ENCODE data around the gene DSE. TPM values are rescaled to one million over a fixed set of nuclear protein-coding genes. Genes with fewer than 3 reads are reported as not detected.

Gene DSE
- total RNA-seq, 2 donors from 2014 or later: 8.5 to 15.1 TPM

GRCh38 chr6:116467514-116467913 lies 96.8 kb downstream of the DSE start:
- H3K4me3 Mint-ChIP-seq: no peak overlapping the region
- no peaks in the 10 kb centered on the region for H3K9me3 Mint-ChIP-seq
- no peak for DNase-seq
- no peaks in the 10 kb centered on the region for H3K36me3 Mint-ChIP-seq (ENCODE audit: insufficient read depth in 2 of 2)
- no peak for ATAC-seq (replicated peaks in 1 of 2)
- no peak overlapping the region for H3K27ac Mint-ChIP-seq
- H3K27me3 Mint-ChIP-seq (ENCODE audit: low read depth): peaks cover 5% of the 10 kb centered on the region
- peaks cover 24% of the 10 kb centered on the region for H3K4me1 Mint-ChIP-seq (ENCODE audit: low read depth)

DNA sequence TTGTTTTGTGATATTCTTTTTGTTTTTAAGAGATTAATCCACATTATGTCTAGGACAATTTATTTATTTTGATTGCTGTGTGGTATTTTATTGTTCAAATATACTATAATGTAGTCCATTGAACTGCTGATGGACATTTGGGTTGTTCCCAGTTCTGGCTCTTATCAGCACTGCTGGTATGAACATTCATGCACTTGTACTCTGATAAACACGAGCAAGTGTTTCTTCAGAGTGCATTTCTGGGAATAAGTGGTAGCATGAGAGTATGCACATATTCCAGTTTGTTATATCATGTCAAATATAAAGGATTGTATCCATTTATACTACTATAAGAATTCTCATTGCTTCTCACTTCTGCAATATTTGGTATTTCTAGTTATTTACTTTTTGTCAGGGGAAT lies 97.5 kb downstream of the DSE start:
- Mint-ChIP-seq H3K36me3 (ENCODE audit: insufficient read depth in 2 of 2) (no peaks in the 10 kb centered on the region), H3K4me1 (ENCODE audit: low read depth) (peaks cover 20% of the 10 kb centered on the region), H3K4me3 (no peak overlapping the region), H3K27me3 (ENCODE audit: low read depth) (no peaks in the 10 kb centered on the region), H3K27ac (no peak overlapping the region), H3K9me3 (no peaks in the 10 kb centered on the region)
- ATAC-seq (replicated peaks in 1 of 2) (no peak), DNase-seq (no peak)

- Mint-ChIP-seq H3K9me3 (no peaks in the 10 kb centered on the region), H3K4me3 (no peak overlapping the region), H3K27me3 (ENCODE audit: low read depth) (no peaks in the 10 kb centered on the region), H3K36me3 (ENCODE audit: insufficient read depth in 2 of 2) (no peaks in the 10 kb centered on the region), H3K4me1 (ENCODE audit: low read depth) (peaks cover 23% of the 10 kb centered on the region), H3K27ac (no peak overlapping the region)
- DNase-seq: no peak
- ATAC-seq (replicated peaks in 1 of 2): no peak
These were observed 100.8 kb downstream of the DSE start for GRCh38 chr6:116471531-116471930.

DNA sequence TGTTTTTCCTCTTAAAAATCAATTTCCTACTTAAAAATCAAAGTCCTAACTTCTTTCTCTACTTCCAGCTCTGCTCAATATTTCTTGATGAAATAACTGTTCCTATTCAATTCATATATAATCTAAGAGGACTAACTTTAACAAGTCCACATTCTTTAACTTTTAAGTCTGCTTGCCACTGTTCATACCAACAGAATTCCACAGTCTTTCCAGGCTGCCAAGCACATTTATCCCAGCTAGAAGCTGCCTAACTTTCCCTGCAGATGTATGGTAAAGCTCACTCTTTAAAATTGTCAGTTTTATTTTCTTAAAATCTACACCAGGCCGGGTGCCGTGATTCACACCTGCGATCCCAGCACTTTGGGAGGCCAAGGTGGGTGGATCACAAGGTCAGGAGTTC lies 102.0 kb downstream of the DSE start:
- Mint-ChIP-seq H3K4me3 (no peak overlapping the region), H3K27ac (no peak overlapping the region), H3K27me3 (ENCODE audit: low read depth) (peaks cover 6% of the 10 kb centered on the region), H3K36me3 (ENCODE audit: insufficient read depth in 2 of 2) (no peaks in the 10 kb centered on the region), H3K4me1 (ENCODE audit: low read depth) (peaks cover 28% of the 10 kb centered on the region), H3K9me3 (no peaks in the 10 kb centered on the region)
- ATAC-seq (replicated peaks in 1 of 2) (no peak), DNase-seq (no peak)

- H3K4me1 Mint-ChIP-seq (ENCODE audit: low read depth): peaks cover 28% of the 10 kb centered on the region
- DNase-seq (no peak), ATAC-seq (replicated peaks in 1 of 2) (no peak)
- peak overlapping the region; percentile 28 for H3K27ac Mint-ChIP-seq
- H3K9me3 Mint-ChIP-seq: no peaks in the 10 kb centered on the region
- peaks cover 6% of the 10 kb centered on the region for H3K27me3 Mint-ChIP-seq (ENCODE audit: low read depth)
- no peaks in the 10 kb centered on the region for H3K36me3 Mint-ChIP-seq (ENCODE audit: insufficient read depth in 2 of 2)
- H3K4me3 Mint-ChIP-seq: peak overlapping the region; percentile 52 to 71
These were observed 104.4 kb downstream of the DSE start for GRCh38 chr6:116475141-116475540.

- Mint-ChIP-seq H3K9me3 (no peaks in the 10 kb centered on the region), H3K36me3 (ENCODE audit: insufficient read depth in 2 of 2) (no peaks in the 10 kb centered on the region), H3K4me3 (peak overlapping the region; percentile 52 to 71), H3K27ac (no peak overlapping the region), H3K27me3 (ENCODE audit: low read depth) (peaks cover 6% of the 10 kb centered on the region), H3K4me1 (ENCODE audit: low read depth) (peaks cover 28% of the 10 kb centered on the region)
- peak; percentile 33 to 63 for DNase-seq
- ATAC-seq (replicated peaks in 1 of 2): peak; percentile 94 to 96
These were observed 105.4 kb downstream of the DSE start for GRCh38 chr6:116476002-116476678.

- H3K9me3 Mint-ChIP-seq: no peaks in the 10 kb centered on the region
- H3K4me1 Mint-ChIP-seq (ENCODE audit: low read depth): no peaks in the 10 kb centered on the region
- ATAC-seq (replicated peaks in 1 of 2) (no peak), DNase-seq (no peak)
- H3K27me3 Mint-ChIP-seq (ENCODE audit: low read depth): no peaks in the 10 kb centered on the region
- no peak overlapping the region for H3K27ac Mint-ChIP-seq
- no peaks in the 10 kb centered on the region for H3K36me3 Mint-ChIP-seq (ENCODE audit: insufficient read depth in 2 of 2)
- no peak overlapping the region for H3K4me3 Mint-ChIP-seq
These were observed 112.0 kb downstream of the DSE start for GRCh38 chr6:116482780-116483179.

GRCh38 chr6:116483616-116484015 lies 112.9 kb downstream of the DSE start:
- H3K4me1 Mint-ChIP-seq (ENCODE audit: low read depth): no peaks in the 10 kb centered on the region
- H3K4me3 Mint-ChIP-seq: no peak overlapping the region
- no peaks in the 10 kb centered on the region for H3K27me3 Mint-ChIP-seq (ENCODE audit: low read depth)
- no peaks in the 10 kb centered on the region for H3K9me3 Mint-ChIP-seq
- H3K27ac Mint-ChIP-seq: no peak overlapping the region
- no peaks in the 10 kb centered on the region for H3K36me3 Mint-ChIP-seq (ENCODE audit: insufficient read depth in 2 of 2)
- no peak for ATAC-seq (replicated peaks in 1 of 2)
- DNase-seq: no peak

- no peaks in the 10 kb centered on the region for H3K4me1 Mint-ChIP-seq (ENCODE audit: low read depth)
These were observed 114.9 kb downstream of the DSE start for GRCh38 chr6:116485559-116486184.

GRCh38 chr6:116491610-116492330 lies 121.0 kb downstream of the DSE start:
- H3K27me3 Mint-ChIP-seq (ENCODE audit: low read depth): no peaks in the 10 kb centered on the region
- H3K4me1 Mint-ChIP-seq (ENCODE audit: low read depth): no peaks in the 10 kb centered on the region

More at GRCh38 chr6:116485559-116486184, 114.9 kb downstream of the DSE start:
- peaks cover 0 to 2% of the 10 kb centered on the region in 2 donors for H3K9me3 Mint-ChIP-seq
- no peaks in the 10 kb centered on the region for H3K27me3 Mint-ChIP-seq (ENCODE audit: low read depth)
- DNase-seq (no peak), ATAC-seq (replicated peaks in 1 of 2) (no peak)
- no peak overlapping the region for H3K27ac Mint-ChIP-seq
- no peak overlapping the region for H3K4me3 Mint-ChIP-seq
- peaks cover 0 to 2% of the 10 kb centered on the region in 2 donors for H3K36me3 Mint-ChIP-seq (ENCODE audit: insufficient read depth in 2 of 2)

DNA sequence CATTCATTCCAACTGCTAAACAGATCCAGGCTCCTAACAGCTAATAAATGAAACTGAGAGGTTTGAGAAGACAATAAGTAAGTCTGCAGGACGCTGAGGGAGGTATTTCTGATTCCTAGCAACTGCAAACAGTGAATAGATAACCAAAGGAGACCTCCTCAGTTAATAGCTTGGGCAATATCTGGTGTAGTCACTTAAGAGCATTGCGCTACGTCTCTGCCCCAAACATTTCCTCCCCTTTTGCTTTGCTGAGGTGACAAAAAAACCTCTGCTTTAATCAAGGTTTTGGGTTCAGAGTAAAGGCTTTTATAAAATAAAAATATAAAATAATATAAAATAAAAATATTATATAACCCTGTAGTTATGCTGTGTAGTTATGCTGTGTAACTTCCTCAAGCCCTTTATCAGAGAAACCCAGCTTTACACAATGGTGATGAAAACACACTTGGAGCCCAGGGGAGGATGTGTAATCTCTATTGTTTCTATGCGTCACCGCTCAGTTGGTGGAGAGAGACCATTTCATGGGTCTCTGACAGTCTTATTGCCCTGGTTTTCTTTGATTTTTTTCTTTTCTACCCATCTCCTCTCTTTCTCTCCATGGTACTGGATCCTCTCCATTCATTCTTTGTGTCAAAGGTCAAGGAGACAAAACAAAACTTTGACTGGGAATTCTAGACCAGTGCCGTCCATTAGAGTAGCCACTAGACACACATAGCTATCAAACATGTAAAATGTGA lies 121.8 kb downstream of the DSE start:
- no peak overlapping the region for H3K4me3 Mint-ChIP-seq
- no peak for ATAC-seq (replicated peaks in 1 of 2)
- H3K4me1 Mint-ChIP-seq (ENCODE audit: low read depth): no peaks in the 10 kb centered on the region
- peaks cover 2% of the 10 kb centered on the region in 2 donors for H3K9me3 Mint-ChIP-seq
- no peak for DNase-seq
- H3K27me3 Mint-ChIP-seq (ENCODE audit: low read depth): no peaks in the 10 kb centered on the region
- peaks cover 0 to 2% of the 10 kb centered on the region in 2 donors for H3K36me3 Mint-ChIP-seq (ENCODE audit: insufficient read depth in 2 of 2)
- no peak overlapping the region for H3K27ac Mint-ChIP-seq

More at GRCh38 chr6:116491610-116492330, 121.0 kb downstream of the DSE start:
- ATAC-seq (replicated peaks in 1 of 2): no peak
- H3K4me3 Mint-ChIP-seq: no peak overlapping the region
- H3K36me3 Mint-ChIP-seq (ENCODE audit: insufficient read depth in 2 of 2): peaks cover 0 to 2% of the 10 kb centered on the region in 2 donors
- no peak for DNase-seq
- H3K27ac Mint-ChIP-seq: no peak overlapping the region
- H3K9me3 Mint-ChIP-seq: peaks cover 2% of the 10 kb centered on the region in 2 donors
